HEK293 (cell line): ENCODE data around the gene MTHFD1.

ENCODE experiments used
- OVOL3 ChIP-seq: fragments of 450-650 bp; formaldehyde crosslinking; IDR thresholded peaks from 2 replicates; pipeline ENCODE4 v1.5.1; 2016; ENCODE audit warnings: missing biosample characterization, missing genetic modification characterization
- WT1 ChIP-seq: fragments of 450-650 bp; formaldehyde crosslinking; IDR thresholded peaks from 2 replicates; pipeline ENCODE4 v1.5.1; 2016; ENCODE audit warnings: missing biosample characterization, missing genetic modification characterization
- ZNF223 ChIP-seq: fragments of 450-650 bp; formaldehyde crosslinking; IDR thresholded peaks from 2 replicates; pipeline ENCODE4 v1.5.1; 2016; ENCODE audit warnings: missing biosample characterization, missing genetic modification characterization
- TF ChIP-seq, protein P1 (sequence below): fragments of 450-650 bp; formaldehyde crosslinking; IDR thresholded peaks from 2 replicates; pipeline ENCODE4 v1.5.1; 2016; ENCODE audit warnings: missing biosample characterization, missing genetic modification characterization

DNA sequence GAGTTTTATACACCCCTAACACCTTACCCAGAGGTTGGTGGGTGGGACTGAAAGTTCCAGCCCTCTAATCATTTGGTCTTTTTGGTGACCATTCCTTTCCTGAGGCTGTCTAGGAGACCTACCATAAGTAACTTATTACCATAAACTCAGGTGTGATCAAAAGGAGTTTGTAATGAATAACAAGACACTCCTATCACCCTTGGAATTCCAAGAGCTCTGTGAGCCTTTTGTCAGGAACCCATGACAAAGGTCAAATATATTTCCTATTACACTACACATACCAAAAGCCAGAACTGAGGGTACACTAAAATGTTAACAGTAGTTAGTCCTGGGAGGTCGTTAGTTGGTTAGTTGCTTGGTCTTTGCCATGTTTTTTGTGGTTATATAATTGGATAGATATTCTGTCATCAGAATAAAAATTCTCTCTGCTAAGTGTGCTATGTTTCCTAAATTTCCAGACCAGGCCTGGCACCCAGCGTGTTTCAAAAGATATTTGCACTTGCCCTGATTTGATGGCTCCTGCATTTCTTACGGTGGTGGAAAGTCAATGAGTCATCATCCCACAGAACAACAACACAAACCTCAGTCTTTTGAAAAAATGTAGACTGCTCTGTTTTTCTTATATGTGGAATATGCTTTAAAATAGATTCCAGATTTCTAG is 50.2 kb downstream of the MTHFD1 start:
- TF ChIP-seq WT1 (tag by site-specific recombination) (no peak), OVOL3 (tag by site-specific recombination) (no peak), ZNF223 (tag by site-specific recombination) (no peak)
- TF ChIP-seq, protein P1, sequence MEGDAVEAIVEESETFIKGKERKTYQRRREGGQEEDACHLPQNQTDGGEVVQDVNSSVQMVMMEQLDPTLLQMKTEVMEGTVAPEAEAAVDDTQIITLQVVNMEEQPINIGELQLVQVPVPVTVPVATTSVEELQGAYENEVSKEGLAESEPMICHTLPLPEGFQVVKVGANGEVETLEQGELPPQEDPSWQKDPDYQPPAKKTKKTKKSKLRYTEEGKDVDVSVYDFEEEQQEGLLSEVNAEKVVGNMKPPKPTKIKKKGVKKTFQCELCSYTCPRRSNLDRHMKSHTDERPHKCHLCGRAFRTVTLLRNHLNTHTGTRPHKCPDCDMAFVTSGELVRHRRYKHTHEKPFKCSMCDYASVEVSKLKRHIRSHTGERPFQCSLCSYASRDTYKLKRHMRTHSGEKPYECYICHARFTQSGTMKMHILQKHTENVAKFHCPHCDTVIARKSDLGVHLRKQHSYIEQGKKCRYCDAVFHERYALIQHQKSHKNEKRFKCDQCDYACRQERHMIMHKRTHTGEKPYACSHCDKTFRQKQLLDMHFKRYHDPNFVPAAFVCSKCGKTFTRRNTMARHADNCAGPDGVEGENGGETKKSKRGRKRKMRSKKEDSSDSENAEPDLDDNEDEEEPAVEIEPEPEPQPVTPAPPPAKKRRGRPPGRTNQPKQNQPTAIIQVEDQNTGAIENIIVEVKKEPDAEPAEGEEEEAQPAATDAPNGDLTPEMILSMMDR (tag by site-specific recombination): no peak
